Kidney (tissue), 14 donors: ENCODE data around the gene AXIN1. TPM values are rescaled to one million over a fixed set of nuclear protein-coding genes. Genes with fewer than 3 reads are reported as not detected.
"Not testable (repeated sequence)": the region's sequence is repeated elsewhere in the genome, so short reads cannot be mapped to it uniquely, and the experiment has no call there.

Experiments
- DNase-seq, 5 donors: peaks; one replicate each; pipeline ENCODE4 v3.0.0-alpha.2; 2013 to 2020
- FAIRE-seq: peaks from 2 replicates; lab custom pipeline; 2012; peaks lifted over from hg19 to GRCh38; lab: Jason Lieb, UNC
- H3K27ac ChIP-seq, 2 donors: one replicate each; pipeline ENCODE4 v1.7.0; 2013; ENCODE audit warnings: low read depth in 2 of 2, low read length in 2 of 2, inconsistent platforms in 1 of 2
- H3K27me3 ChIP-seq: one replicate; pipeline ENCODE4 v1.7.1; 2013; ENCODE audit warnings: low read length, inconsistent platforms; ENCODE audit not compliant: control insufficient read depth, insufficient read depth
- H3K36me3 ChIP-seq, 3 donors: one replicate each; pipeline versions ENCODE4 v1.7.0 to v1.7.1; 2013; ENCODE audit warnings: low read length in 3 of 3, control low read depth in 1 of 3, inconsistent platforms in 1 of 3; ENCODE audit not compliant: insufficient read depth in 3 of 3, control insufficient read depth in 2 of 3
- H3K4me1 ChIP-seq, 3 donors: one replicate each; pipeline versions ENCODE4 v1.7.0 to v1.7.1; 2013; ENCODE audit warnings: low read length in 3 of 3, inconsistent platforms in 1 of 3, low read depth in 1 of 3; ENCODE audit not compliant: control insufficient read depth in 2 of 3, insufficient read depth in 2 of 3
- H3K4me3 ChIP-seq, 3 donors: one replicate each; pipeline versions ENCODE4 v1.7.0 to v1.8.1; 2013; ENCODE audit warnings: low read length in 3 of 3, control low read depth in 1 of 3, inconsistent platforms in 1 of 3
- H3K9ac ChIP-seq, 3 donors: one replicate each; pipeline versions ENCODE4 v1.7.0 to v1.7.1; 2013; ENCODE audit warnings: low read length in 3 of 3, control low read depth in 1 of 3, inconsistent platforms in 1 of 3
- H3K9me3 ChIP-seq, 3 donors: one replicate each; pipeline versions ENCODE4 v1.7.0 to v1.7.1; 2013; ENCODE audit warnings: low read length in 3 of 3, control low read depth in 1 of 3, inconsistent platforms in 1 of 3; ENCODE audit not compliant: control insufficient read depth in 2 of 3, insufficient read depth in 1 of 3
- intact Hi-C: fragments of 100-400 bp; cut with DNase I; formaldehyde crosslinking; loops from one replicate; pipeline ENCODE4 v1.11.1; 2022
- polyA plus RNA-seq: library from polyadenylated mRNA; stranded (reverse); fragments of 350-450 nt; fragmentation: Illumina TruSeq; extraction: RNeasy Lipid Tissue Mini Kit (QIAGEN cat#74804); gene quantifications from one replicate; pipeline ENCODE4 v1.2.3, GENCODE V29; 2014; ENCODE audit warnings: low read depth, low replicate concordance; ENCODE audit not compliant: insufficient read depth
- total RNA-seq: library from RNA; stranded (reverse); fragmentation: NEBNext Ultra II Directional; extraction: Animal tissue kit (Norgen Biotek cat#: 25700); gene quantifications from one replicate; pipeline ENCODE4 v1.2.1, GENCODE V29; 2021
- TF ChIP-seq, protein P1 (sequence below): IDR thresholded peaks from 3 replicates; pipeline ENCODE4 v1.5.1; 2012; ENCODE audit warnings: mild to moderate bottlenecking, moderate library complexity, borderline replicate concordance; ENCODE audit not compliant: insufficient read depth; ENCODE audit errors: extremely low read depth
- donor health status: control.
- donor health status: control.
- donor health status: control.
- donor health status: control.
- donor health status: control.
- donor health status: DM: yes; HTN: yes; CAD: no.
- donor health status: Normal renal cell carcinoma (clear cell type).

The AXIN1 gene
- total and polyA plus RNA-seq, 2 donors from 2014 or later = 9.7 to 24.6 TPM

DNA sequence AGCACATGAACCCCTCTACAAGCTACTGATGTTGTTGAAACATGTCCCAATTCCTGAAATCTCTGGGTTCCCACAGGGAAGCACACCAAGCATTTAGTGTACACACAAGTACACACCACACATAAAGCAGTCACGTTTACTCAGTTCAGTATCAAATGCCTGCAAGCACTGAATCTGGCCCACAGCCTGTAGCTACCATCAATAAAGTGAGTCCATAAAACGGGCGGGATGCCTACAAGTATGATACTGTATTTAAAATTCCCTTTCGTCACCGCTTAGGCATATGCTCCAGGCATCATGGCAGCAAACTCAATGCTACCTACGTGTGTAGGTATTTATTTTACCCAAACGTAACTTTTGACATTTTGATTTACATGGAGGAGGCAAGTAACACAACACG, 2.3 kb downstream of the AXIN1 start:
- peaks cover 0 to 6% (median 0%) of the 10 kb centered on the region in 3 donors for H3K4me1 ChIP-seq
- H3K36me3 ChIP-seq = peaks cover 0 to 9% (median 6%) of the 10 kb centered on the region in 3 donors
- no peak overlapping the region for H3K4me3 ChIP-seq
- DNase-seq = peak in 1 of 5 donors; percentile 13
- H3K9ac ChIP-seq = no peak overlapping the region
- no peaks in the 10 kb centered on the region for H3K9me3 ChIP-seq
- intact Hi-C loops = no loop called here
- TF ChIP-seq, protein P1, sequence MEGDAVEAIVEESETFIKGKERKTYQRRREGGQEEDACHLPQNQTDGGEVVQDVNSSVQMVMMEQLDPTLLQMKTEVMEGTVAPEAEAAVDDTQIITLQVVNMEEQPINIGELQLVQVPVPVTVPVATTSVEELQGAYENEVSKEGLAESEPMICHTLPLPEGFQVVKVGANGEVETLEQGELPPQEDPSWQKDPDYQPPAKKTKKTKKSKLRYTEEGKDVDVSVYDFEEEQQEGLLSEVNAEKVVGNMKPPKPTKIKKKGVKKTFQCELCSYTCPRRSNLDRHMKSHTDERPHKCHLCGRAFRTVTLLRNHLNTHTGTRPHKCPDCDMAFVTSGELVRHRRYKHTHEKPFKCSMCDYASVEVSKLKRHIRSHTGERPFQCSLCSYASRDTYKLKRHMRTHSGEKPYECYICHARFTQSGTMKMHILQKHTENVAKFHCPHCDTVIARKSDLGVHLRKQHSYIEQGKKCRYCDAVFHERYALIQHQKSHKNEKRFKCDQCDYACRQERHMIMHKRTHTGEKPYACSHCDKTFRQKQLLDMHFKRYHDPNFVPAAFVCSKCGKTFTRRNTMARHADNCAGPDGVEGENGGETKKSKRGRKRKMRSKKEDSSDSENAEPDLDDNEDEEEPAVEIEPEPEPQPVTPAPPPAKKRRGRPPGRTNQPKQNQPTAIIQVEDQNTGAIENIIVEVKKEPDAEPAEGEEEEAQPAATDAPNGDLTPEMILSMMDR = no peak
- H3K27me3 ChIP-seq = no peaks in the 10 kb centered on the region
- no peak for FAIRE-seq
- H3K27ac ChIP-seq = no peak overlapping the region

DNA sequence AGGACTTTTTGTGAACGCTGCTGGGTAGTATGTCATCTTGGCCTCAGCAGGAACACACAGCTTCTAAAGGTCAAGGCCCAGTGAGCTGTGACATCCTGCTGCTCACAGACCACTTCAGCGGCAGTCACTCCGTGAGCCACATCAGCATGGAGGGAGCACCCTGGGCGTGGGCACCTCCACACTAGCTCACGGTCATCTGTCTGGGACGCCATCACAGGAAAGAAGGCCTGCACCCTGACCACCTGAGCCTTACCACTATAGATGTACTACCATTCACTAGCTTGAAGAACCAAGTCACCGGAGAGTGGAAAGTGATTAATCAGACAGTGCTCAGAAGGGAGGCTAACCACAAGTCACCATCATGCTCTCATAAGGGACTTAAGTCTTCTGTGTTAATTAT, 3.3 kb downstream of the AXIN1 start:
- FAIRE-seq (no peak), DNase-seq (peak in 3 of 5 donors; percentile 39 to 67 (median 65))
- TF ChIP-seq, protein P1 = no peak
- H3K9me3 ChIP-seq = no peaks in the 10 kb centered on the region
- H3K4me1 ChIP-seq = peaks cover 0 to 8% (median 0%) of the 10 kb centered on the region in 3 donors
- H3K27me3 ChIP-seq = no peaks in the 10 kb centered on the region
- no peak overlapping the region for H3K9ac ChIP-seq
- H3K4me3 ChIP-seq = no peak overlapping the region
- H3K27ac ChIP-seq = no peak overlapping the region
- intact Hi-C loops = no loop called here
- H3K36me3 ChIP-seq = peaks cover 0 to 9% (median 6%) of the 10 kb centered on the region in 3 donors

DNA sequence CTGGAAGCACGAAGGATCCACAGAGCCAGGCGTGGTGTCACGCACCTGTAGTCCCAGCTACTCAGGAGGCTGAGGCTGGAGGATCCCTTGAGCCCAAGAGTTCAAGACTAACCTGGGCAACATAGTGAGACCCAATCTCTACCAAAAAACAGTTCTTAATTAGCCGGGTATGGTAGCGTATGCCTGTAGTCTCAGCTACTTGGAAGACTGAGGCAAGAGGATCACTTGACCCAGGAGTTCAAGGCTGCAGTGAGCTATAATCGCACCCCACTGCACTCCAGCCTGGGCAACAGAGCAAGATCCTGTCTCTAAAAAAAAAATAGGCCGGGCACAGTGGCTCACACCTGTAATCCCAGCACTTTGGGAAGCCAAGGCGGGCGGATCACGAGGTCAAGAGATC, 4.0 kb downstream of the AXIN1 start:
- H3K9ac ChIP-seq, H3K36me3 ChIP-seq, DNase-seq, H3K4me1 ChIP-seq, intact Hi-C loops, FAIRE-seq, H3K4me3 ChIP-seq, H3K27ac ChIP-seq, H3K27me3 ChIP-seq, H3K9me3 ChIP-seq: not testable (repeated sequence)

DNA sequence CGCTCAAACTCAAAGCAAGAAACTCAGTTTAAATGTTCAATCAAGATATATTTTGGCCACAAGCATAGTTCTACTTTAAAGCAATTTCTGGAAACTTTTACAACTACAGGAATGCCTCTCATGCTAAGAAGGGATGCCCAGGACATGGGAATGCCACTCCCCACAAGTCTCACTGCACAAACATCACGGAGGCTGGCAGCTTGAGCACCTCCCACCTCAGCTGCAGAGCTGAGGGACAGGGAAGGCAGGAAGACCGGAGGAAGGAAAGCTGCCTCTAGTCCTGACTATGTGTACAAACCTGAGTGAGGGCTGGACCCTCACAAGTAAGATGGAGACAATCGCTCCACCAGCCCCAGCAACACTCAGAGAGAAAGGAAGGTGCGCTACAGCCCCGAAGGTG, 5.3 kb downstream of the AXIN1 start:
- Histone ChIP-seq H3K4me1 (peaks cover 0 to 4% (median 0%) of the 10 kb centered on the region in 3 donors), H3K9ac (no peak overlapping the region), H3K36me3 (peaks cover 0 to 9% (median 6%) of the 10 kb centered on the region in 3 donors), H3K27me3 (no peaks in the 10 kb centered on the region), H3K9me3 (no peaks in the 10 kb centered on the region), H3K27ac (no peak overlapping the region), H3K4me3 (no peak overlapping the region)
- intact Hi-C loops = no loop called here
- FAIRE-seq (no peak), DNase-seq (no peak)
- TF ChIP-seq, protein P1 = no peak
